Tongue (tissue), 2 donors: ENCODE data around the gene S100A13. TPM values are rescaled to one million over a fixed set of nuclear protein-coding genes. Genes with fewer than 3 reads are reported as not detected.
"Not testable (repeated sequence)": the region's sequence is repeated elsewhere in the genome, so short reads cannot be mapped to it uniquely, and the experiment has no call there.

Experiments used
- DNase-seq: peaks from one replicate; pipeline ENCODE4 v3.0.0-alpha.2; 2015
- total RNA-seq: library from RNA; depleted of rRNA; stranded (reverse); fragments of >200 nt; gene quantifications from one replicate; pipeline ENCODE4 v1.2.3, GENCODE V29; 2014

The S100A13 gene
- total RNA-seq, 1 donor from 2014 or later, result 42.5 TPM

DNA sequence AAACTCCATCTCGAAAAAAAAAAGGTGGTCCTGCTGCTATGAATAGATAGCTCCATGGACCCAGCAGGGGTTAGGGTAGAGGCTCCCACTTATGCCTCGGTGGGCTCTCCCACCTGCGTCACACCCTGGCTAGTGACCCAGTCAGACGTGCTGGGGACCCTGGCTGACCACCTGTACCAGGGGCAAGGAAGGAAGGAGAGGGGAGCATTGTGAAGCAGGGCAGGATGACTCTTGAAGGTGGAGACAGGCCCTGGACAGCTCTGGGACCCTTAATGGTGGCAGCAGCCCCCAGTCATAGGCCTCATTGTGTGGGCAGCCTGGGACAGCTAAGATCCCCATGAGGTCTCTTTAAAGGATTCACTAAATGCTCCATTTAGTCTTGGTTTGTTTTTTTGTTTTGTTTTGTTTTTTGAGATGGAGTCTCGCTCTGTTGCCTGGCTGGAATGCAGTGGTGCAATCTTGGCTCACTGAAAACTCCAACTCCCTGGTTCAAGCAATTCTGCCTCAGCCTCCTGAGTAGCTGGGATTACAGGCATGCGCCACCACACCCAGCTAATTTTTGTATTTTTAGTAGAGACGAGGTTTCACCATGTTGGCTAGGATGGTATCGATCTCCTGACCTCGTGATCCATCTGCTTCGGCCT, 20.8 kb upstream of the S100A13 start:
- no peak for DNase-seq

DNA sequence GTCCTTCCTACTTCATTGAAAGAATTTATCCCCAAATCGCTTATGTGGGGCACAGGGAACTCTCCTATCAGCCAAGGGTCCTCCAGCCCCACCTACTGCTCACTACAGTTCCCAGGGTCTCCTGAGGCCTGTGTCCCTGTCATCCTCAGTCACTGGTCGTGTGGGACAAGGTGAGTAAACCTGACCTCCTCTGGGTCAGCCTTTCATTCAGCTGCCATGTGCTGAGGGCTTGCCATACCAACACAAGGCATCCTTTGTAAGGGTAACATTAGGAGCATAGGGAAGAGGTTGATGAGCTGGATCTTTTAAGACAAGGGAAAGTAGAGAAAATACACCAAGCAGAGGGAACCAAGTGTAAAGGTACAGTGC, 20.0 kb upstream of the S100A13 start:
- DNase-seq, result no peak

DNA sequence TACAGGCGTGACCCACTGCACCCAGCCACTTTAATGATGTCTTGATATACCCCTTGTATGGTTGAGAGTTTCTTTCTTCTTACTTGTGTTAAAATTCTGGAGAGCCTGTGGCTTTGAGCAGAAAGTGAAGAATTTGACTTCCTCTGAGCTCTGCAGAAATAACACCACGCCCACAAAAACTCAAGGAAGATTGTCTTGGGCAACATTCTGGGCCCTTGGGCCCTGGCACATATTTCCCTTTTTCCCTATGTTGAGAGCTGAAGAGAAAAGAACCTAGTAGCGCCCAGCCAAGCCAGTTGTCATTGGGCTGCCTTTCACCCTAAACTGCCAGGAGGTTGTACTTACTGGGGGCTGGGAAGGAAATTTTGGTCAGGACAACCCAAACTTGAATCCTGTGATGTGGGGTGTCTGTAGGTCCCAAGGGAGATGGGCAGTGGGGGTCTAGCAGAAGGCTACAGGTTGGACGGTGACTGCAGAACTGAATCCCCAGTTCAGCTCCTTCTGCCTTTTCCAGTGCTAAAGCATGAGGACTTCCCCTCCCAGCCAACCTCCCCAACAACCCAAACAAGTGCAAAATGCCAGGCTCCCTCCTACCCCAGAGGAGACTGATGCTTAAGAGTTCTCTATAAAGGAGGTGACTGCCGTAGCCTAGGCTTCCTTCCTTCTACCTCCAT, 19.5 kb upstream of the S100A13 start:
- no peak for DNase-seq

DNA sequence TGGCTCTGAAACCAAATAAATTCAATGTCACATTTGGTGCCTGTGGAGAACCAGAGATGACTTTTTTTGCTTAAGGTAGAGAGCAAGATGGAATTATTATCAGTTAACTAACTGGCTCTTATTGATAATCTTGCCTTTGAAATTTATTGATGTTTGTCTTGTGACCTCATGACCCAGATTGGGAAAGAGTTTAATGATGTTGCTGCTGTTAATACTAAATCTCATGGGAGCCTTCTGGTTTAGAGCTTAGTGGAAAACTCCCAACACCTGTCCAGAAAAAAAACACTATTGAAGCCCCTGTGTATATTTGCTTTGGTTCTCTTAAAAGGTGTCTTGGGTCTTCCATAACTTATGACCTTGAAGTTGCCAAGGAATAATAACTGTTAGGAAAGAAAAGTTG, 16.5 kb upstream of the S100A13 start:
- DNase-seq, result no peak

DNA sequence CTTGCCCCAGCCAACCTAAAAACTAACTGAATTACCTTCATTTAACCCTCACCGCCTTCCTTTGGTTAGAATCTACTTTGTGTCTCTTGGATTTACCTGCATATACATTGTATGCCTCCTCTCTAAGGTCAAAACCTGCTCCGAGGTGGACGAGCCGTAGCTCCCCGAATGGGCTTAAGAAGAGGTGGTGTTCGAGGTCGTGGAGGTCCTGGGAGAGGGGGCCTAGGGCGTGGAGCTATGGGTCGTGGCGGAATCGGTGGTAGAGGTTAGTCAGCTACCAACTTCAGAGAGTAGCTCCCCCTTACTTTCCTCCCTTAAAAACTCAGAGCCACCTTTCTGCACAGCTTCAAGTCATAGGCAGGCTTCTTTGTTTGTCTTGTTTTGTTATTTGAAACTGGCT, 15.8 kb upstream of the S100A13 start:
- no peak for DNase-seq

DNA sequence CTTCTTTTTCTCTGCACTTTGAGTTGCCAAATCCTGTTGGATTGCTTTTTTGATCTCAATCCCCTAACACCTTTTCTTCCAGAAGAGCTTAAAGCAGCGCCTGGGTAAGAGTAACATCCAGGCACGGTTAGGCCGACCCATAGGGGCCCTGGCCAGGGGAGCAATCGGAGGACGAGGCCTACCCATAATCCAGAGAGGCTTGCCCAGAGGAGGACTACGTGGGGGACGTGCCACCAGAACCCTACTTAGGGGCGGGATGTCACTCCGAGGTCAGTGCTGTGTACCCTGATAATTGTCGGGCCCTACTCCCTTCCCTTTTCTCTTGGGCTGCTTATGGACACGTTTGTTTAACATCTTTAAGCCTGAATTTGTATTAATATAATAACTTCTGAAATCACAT, 14.9 kb upstream of the S100A13 start:
- no peak for DNase-seq

DNA sequence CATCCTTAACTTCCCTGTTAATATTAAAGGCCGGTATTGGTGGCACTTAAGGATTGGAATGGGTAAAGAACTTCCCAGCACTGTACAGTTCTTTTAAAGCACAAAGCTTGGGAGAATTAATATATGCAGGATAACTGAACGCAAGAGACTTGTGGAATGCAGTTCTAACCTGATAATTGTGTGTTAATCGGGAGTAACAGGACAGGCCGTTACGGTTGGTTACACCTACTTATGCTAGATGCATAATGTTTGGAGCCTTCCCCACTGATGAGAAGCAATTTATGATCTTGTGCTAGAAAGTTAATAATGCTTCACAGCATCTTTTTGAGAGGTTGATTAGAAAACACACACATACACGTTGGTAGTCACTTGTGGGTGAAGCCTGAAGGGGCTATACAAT, 13.6 kb upstream of the S100A13 start:
- DNase-seq, result no peak

DNA sequence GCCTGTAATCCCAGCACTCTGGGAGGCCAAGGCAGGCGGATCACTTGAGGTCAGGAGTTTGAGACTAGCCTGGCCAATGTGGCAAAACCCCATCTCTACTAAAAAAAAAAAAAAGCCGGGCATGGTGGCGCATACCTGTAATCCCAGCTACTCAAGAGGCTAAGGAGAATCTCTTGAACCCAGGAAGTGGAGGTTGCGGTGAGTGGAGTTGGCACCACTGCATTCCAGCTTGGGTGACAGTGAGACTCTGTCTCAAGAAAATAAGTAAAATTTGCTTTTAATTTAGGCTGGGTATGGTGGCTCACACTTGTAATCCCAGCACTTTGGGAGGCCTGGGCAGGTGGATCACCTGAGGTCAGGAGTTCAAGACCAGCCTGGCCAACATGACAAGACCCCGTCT, 12.9 kb upstream of the S100A13 start:
- not testable (repeated sequence) for DNase-seq

DNA sequence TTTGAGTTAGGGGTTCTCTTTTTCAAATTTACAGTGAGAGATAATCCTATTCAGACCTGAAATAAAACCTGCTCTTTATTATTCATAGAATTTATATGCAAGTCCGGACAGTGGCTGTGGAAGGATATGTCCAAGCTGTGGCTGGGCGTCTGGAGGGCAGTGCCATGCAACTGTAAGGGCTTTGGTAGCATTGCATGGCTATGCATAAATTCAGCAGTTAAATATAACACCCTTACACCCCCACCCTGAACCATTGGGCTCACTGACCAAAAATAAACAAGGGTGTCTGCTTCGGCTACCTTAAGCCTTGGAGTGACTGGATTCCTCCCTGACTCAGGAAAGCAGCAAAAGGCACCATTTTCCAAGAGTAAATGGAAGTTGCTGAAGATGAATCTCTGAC, 12.0 kb upstream of the S100A13 start:
- DNase-seq, result no peak

DNA sequence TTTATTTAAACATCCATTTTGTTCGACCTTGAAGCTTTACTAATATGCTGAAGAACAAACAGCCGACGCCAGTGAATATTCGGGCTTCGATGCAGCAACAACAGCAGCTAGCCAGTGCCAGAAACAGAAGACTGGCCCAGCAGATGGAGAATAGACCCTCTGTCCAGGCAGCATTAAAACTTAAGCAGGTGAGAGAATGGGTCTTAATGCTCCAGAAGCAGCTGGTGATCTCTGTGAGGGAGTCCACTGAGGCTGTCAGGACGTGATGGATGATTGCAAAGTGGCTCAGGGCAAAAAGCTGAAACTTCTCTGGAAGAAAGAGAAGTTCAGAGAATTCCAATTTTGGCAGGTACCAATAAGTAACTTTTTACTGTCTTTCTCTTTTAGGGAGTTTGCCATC, 11.0 kb upstream of the S100A13 start:
- no peak for DNase-seq

DNA sequence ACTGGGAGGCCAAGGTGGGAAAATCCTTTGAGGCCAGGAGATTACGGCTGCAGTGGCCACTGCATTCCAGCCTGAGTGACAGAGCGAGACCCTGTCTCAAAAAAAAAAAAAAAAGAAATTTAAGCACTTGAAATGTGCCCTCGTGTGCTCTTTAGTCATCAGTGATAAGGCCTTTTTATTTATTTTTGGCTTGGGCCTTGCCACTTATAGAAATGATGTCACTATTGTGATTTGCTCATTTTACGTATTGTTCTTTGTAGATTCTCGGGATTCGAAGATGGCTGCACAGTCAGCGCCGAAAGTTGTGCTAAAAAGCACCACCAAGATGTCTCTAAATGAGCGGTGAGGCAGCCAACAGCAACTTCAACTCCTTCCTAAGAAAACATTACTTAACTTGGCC, 9.0 kb upstream of the S100A13 start:
- no peak for DNase-seq

DNA sequence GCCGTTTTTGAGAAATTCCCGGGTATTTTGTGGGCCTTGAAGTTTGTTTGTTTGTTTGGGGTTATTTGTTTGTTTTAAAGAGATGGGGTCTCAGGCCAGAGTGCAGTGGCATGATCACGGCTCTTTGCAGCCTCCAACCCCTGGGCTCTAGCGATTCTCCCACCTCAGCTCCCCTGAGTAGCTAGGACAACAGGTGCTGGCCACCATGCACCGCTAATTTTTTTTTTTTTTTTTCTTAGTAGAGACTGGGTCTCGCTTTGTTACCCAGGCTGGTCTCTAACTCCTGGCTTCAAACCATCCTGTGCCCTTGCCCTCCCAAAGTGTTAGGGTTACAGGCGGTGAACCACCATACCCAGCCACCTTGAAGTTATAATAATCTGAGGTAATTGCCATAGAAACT, 8.6 kb upstream of the S100A13 start:
- no peak for DNase-seq

DNA sequence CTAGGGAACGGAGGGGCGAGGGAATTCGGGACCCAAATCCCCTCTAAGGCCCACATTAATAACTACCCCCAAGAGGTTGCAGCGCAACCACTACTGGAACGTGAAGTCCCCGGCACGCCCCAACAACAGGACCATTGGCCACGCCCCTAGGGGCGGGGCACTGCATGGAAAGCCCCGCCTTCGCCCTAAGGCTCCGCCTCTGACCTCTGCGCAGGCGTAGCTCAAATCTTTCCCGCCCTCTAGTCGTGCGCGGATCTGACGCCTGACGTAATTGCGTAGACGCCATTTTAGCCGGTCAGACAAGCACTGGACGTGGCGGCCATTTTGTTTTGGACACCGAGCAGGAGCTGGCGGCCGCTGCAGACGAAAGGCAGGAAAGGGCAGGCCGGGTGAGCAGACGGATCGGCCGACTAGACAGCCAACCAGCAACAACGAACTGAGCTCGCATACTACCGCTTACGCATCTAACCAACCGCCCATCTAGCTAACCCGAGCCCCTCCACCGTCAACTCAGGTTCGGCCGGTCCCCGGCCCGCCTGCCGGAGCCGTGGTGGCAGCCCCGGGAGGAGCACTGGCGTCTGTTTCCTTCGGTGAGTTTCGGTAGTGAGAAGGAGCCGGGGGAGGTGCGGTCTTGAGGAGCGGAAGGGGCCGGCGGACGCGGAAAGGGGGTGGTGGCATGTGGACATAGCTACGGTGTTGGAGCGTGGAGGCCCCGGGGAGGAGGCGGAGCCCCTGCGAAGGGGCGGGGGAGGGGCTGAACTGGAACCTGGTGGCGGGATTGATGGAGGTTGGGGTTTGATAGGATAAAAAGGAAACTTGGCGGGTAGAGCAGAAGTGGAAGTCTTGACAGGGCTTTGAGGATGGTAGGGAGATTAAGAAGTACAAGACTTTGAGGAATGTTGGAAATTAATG, 6.7 kb upstream of the S100A13 start, which contains the start of gene CHTOP:
Gene CHTOP, plus strand, starts transcription at position 313 of the 912 bp plus-strand sequence. CDS start 2,523 bp downstream, outside the sequence.
- peak; percentile 99 for DNase-seq

DNA sequence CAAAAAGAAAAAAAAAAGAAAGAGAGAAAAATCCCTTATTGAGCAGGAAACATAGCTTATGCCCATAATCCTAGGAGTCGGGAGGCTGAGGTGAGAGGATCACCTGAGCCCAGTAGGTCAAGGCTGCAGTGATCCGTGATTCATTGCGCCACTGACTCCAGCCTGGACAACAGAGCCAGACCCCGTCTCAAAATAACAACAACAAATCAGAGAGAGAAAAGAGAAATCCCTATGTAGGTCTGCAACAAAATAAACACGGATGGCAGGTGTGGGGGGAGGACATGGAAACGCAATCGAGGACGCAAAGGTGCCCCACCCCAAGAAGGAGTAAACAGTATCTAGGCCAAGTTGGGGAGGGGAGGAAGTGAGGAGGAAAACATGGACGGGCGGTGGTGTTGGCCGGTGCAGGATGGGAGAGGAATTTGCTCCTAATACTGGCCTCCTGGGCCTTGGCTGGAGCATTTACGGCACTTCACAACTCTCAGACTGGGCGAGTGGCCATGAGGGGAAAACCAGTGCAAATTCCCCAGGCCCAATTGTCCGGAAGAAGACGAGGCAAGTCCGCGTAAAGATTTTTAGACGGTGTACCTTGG, 6.0 kb upstream of the S100A13 start:
- no peak for DNase-seq

DNA sequence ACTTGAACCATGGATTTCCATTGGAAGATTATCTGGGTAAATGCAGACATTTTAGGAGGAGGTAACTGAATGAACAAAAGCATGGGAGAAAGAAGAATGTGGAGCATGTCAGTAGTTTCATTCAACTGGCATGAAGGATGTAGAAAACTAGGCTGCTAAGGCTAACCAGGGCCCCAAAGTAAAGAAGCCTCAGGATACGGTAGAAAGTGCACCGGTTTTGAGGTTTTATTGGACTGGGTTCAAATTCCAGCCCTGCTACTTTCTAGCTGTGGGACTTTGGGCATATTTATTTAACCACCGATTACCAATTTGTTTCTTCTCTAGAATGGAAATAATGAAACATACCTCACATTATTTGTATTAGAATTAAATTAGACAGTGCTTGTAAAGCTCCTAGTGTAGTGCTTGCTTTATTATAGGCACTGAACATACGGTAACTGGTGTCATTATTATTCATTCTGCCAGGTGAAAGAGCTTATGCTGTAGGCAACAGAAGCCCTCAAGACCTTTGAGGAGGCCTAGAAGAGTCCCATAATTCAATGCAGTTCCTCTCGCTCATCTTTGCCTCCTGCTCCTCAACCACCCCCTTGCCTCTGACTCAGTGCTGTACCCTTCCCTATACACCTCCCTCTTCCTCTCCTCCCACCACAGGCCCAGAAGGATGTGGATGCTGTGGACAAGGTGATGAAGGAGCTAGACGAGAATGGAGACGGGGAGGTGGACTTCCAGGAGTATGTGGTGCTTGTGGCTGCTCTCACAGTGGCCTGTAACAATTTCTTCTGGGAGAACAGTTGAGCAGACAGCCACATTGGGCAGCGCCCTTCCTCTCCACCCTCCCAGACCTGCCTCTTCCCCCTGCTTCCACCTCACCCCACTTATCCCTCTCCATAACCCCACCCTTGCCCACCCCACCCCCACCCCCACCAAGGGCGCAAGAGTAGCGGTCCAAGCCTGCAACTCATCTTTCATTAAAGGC, 4.0 kb upstream of the S100A13 start:
- DNase-seq, result no peak

DNA sequence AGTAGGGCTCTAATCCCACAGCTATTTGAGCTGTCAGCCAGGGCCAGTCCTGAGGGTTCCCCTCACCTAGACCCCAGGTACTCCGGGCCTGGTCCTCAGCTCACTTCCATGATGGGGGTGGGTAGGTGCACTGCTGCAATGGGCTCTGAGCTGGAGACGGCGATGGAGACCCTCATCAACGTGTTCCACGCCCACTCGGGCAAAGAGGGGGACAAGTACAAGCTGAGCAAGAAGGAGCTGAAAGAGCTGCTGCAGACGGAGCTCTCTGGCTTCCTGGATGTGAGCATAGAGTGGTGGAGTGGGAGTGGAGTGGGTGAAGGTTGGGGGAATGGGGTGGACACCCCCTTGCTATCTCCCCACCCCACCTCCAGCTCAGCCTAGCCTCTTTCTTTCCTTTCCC, 3.1 kb upstream of the S100A13 start:
- DNase-seq, result no peak

DNA sequence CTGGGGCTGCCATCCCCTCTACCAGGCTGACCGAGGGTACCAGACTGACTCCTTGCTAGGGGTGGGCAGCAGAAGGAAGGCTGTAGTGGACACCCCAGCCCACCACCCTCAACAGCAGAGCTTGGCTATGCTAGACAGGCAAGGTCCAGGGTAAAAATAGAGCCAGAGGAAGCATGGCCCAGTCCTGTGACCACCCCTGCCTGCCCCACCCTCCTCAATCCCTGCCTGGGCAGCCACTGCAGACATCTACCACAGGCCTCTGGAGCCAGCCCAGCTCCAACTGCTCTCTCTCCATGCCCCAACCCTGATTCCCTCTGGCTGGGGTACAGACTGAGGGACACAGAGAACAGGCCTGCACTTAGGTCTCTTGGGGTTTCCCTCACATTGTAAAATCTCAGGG, 2.7 kb upstream of the S100A13 start:
- no peak for DNase-seq

DNA sequence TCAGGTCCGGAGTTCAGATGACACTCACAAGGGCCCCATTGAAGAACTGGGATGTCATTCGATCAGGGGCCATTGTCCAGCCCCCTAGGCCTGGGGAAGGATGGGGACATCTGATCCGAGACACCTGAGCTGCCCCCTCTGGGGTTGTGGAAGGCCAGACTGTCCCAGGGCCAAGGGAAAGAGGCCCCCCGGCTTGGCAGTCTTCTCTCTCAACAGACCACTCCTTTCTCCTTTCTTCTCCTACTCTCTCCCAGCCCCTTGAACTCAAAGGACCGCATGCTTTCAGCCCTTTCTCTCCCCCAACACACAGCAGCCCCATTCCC, 2.0 kb upstream of the S100A13 start:
- no peak for DNase-seq

DNA sequence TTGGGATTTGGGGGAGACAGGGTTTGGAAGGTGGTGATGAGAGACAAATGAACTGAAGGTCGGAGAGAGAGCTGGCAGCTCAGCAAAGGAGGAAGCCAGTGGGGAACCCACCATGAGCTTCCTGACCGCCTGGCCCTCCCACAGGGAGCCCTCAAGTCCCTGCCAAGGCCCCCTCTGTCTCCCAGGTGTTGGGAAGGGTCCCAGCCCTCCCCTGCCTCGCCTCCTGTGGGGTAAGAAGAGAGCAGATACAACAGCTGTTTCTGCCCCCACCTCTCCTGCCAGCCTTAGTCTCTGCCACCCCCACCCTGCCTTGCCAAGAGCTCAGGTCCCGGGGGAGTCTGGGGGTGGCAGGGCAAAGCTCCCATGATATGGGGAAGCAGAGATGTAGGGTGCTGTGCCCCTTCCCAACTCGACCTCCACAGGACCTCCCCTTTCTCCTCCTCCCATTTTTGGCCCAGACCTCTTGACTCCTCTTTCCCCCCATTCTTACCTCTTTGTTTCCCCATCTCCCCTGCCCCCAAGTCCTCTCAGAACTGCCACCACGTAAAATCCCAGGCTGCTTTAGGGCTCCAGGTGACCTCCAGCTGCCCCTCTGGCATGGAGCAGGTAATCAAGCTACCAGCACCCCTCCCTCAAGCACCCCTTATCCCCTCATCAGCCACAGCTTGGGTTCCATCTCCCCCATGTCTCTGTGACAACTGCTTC, 1.5 kb upstream of the S100A13 start:
- DNase-seq, result no peak

DNA sequence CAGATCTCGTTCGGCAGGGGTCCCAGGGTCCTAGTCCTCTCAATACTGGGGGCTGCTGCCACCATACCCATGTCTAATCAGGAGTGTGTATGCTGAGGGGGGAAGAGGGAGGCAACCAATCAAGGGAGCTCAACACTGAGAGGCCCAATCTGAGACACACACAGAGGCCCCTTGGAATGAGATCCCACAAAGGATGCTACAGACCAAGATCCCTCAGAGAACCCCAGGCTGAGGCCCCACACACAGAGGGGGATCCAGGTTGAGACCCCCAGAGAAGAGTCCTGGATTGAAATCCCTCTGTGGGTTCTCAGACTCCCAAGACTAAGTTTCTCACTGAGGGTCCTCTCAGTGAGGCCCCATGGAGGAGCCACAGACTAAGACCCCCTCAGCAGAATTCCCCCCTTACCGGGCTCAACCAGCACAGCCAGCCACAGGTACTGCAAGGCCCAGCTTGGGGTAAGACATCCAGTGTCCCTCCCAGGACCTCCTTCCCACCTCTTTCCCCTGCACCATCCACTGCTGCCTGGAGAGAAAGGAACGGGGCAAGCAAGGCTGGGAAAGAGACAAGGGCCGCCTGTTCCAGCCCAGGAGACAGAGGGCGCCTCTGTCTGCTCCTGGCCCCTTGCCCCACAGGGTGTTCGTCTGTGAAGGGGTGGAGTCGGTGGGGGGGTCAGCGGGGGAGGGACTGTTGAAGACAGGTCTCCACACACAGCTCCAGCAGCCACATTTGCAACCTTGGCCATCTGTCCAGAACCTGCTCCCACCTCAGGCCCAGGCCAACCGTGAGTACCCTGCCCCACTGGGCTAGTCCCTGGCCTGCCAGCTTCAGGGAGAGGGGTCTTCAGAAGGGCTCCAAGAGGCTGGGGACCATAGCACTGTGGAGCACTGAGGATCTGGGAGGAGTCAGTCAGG, 666 bp upstream of the S100A13 start, which contains the start of gene S100A1:
Gene S100A1, plus strand, starts transcription at position 720 of the 912 bp plus-strand sequence. CDS start 2,088 bp downstream, outside the sequence.
- no peak for DNase-seq
